Liver (tissue), 3 donors: Measurements from ENCODE around the gene SH2D3A.

Experiments
- ATF3 ChIP-seq: IDR thresholded peaks from 2 replicates; pipeline ENCODE4 v1.6.1; 2016; ENCODE audit warnings: antibody characterized with exemption
- CTCF ChIP-seq: fragments of 150-350 bp; IDR thresholded peaks from 2 replicates; pipeline ENCODE4 v1.5.1; 2017; ENCODE audit warnings: improper control_type of control experiment, low read depth, low read length; ENCODE audit not compliant: missing input control
- REST ChIP-seq: IDR thresholded peaks from 2 replicates; pipeline ENCODE4 v1.6.1; 2016; ENCODE audit warnings: antibody characterized with exemption, mild to moderate bottlenecking
- donor health status: healthy.
- donor health status: healthy.

GRCh38 chr19:6803036-6803404 lies 35.8 kb upstream of the SH2D3A start:
- TF ChIP-seq CTCF: no peak
- no peak for TF ChIP-seq ATF3
- no peak for TF ChIP-seq REST
